BE2C (cell line): ENCODE measurements around the gene AHRR.
A peak's percentile ranks its signal among the peaks of the same experiment; 100 is the strongest.

ENCODE experiments used
- DNase-seq: peaks from one replicate; pipeline ENCODE4 v3.0.0-alpha.2; 2020
- H3K27me3 ChIP-seq: fragments of 250-450 bp; sonication (Bioruptor Pico); 2 replicates; pipeline ENCODE4 v1.5.1; 2020; ENCODE audit warnings: mild to moderate bottlenecking
- H3K36me3 ChIP-seq: fragments of 250-450 bp; sonication (Bioruptor Pico); 2 replicates; pipeline ENCODE4 v1.5.1; 2020; ENCODE audit warnings: mild to moderate bottlenecking
- H3K4me1 ChIP-seq: fragments of 250-450 bp; sonication (Bioruptor Pico); 2 replicates; pipeline ENCODE4 v1.5.1; 2020
- H3K4me3 ChIP-seq: 2 replicates; pipeline ENCODE4 v1.5.1; 2011; ENCODE audit warnings: low read depth, low read length
- H3K9me3 ChIP-seq: fragments of 250-450 bp; sonication (Bioruptor Pico); 2 replicates; pipeline ENCODE4 v1.5.1; 2020
- CTCF ChIP-seq: IDR thresholded peaks from 2 replicates; pipeline ENCODE4 v1.5.1; 2012; ENCODE audit warnings: mild to moderate bottlenecking, low read depth, low read length

The AHRR gene

DNA sequence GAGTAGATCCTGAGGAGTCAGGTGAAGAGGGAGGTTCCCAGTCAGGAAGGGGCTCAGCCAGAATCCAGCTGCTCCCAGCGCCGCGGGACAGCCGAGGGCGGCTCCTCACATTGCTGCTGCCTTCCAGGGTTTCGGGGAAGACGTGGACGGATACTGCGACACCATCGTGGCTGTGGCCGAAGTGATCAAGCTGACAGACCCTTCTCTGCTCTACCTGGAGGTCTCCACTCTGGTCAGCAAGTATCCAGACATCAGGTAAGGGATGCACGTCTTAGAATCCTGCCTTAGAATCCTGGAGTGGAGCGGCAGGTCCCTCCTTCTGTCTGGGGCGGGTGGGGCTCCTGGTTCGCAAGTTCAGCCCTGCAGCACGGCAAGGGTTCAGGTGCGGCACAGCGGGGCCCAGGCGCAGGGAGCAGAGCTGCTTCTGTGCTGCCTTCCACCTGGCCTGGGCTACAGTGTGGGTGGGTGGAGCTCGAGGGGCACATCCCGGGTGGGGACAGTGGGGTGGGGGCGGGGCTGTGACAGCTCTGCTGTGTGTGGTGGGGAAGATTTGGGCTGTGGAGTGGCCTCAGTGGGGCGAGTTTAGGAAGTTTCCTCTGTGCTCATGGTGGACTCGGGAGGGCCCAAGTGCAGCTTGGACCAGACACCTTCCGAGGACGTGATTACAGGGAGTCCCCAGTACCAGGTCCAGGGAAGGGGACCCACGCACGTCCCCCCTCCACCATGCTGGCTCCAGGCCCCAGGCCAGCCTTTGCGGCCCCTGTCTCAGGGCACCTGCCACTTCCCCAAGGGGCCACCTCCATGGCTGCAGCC lies 144.3 kb downstream of the AHRR start:
- Histone ChIP-seq H3K36me3 (peaks cover 13% of the 10 kb centered on the region), H3K27me3 (no peaks in the 10 kb centered on the region), H3K4me1 (no peaks in the 10 kb centered on the region), H3K4me3 (no peak overlapping the region), H3K9me3 (no peaks in the 10 kb centered on the region)
- no peak for TF ChIP-seq CTCF
- DNase-seq: no peak

GRCh38 chr5:466661-467310 lies 145.3 kb downstream of the AHRR start:
- DNase-seq: no peak
- no peak for TF ChIP-seq CTCF
- Histone ChIP-seq H3K4me3 (no peak overlapping the region), H3K36me3 (peaks cover 20% of the 10 kb centered on the region), H3K27me3 (no peaks in the 10 kb centered on the region), H3K9me3 (no peaks in the 10 kb centered on the region), H3K4me1 (no peaks in the 10 kb centered on the region)

DNA sequence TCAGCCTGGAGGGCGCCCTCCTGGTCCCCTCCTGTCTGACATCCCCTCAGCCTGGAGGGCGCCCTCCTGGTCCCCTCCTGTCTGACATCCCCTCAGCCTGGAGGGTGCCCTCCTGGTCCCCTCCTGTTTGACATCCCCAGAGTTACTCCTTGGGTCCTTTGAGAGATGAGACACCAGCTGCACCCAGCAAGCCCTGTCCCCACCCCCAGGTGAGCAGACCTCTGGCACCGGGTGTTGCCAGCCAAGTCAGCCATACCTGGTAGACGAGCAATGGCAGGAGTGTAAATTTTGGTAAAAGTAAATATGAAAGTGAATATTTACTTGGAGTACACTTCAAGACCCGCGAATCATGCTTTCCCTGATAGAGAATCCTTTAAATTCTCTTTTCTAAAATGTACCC lies 146.9 kb downstream of the AHRR start:
- H3K4me3 ChIP-seq: no peak overlapping the region
- peaks cover 8% of the 10 kb centered on the region for H3K36me3 ChIP-seq
- no peak for TF ChIP-seq CTCF
- H3K4me1 ChIP-seq: no peaks in the 10 kb centered on the region
- no peak for DNase-seq
- H3K9me3 ChIP-seq: no peaks in the 10 kb centered on the region
- H3K27me3 ChIP-seq: peaks cover 1% of the 10 kb centered on the region

- no peak overlapping the region for H3K4me3 ChIP-seq
- H3K36me3 ChIP-seq: peaks cover 8% of the 10 kb centered on the region
- TF ChIP-seq CTCF: no peak
- H3K9me3 ChIP-seq: no peaks in the 10 kb centered on the region
- H3K4me1 ChIP-seq: no peaks in the 10 kb centered on the region
- H3K27me3 ChIP-seq: peaks cover 10% of the 10 kb centered on the region
- no peak for DNase-seq
Measured at GRCh38 chr5:469752-470483, 148.4 kb downstream of the AHRR start.

DNA sequence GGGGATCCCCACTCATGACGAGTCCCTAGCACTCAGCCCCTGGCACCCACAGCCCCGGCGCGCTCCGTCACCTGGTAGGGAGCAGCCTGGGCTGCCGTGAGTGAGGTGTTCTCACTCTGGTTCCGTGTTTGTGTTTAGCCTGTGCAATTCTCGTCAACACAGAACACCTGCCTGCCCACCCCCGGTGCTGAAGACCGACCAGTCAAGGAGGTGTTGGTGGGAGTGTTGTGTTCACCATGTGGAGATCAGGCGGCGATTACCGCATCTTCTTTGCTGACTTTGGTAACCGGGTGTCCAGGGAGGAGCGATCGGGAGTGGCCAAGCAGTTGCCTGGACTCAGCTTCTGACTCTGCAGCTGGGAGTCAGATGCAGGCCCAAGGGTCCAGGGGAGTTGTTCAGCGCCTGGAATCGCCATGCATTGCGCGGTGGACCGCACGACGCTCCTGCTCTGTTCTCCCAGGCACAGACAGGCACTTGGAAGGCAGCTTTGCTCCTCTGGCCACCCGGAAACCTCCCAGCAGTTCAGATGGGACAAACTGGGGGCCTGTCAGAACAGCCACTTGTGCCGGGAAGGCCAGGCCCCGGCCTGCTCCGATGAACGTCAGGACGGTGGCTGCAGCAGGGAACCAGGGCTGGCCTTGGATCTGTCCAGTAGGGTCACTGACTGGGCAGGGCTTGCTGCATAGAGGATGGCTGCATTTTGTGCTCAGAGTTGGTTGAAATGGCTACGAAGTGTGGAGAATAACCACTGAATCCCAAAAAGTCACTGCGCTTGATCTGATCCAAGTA lies 149.6 kb downstream of the AHRR start:
- Histone ChIP-seq H3K4me3 (peak overlapping the region; percentile 78), H3K9me3 (no peaks in the 10 kb centered on the region), H3K36me3 (peaks cover 8% of the 10 kb centered on the region), H3K4me1 (no peaks in the 10 kb centered on the region), H3K27me3 (peaks cover 22% of the 10 kb centered on the region)
- no peak for TF ChIP-seq CTCF
- DNase-seq: no peak
